ENCODE results near the gene CYSTM1. TPM values are rescaled to one million over a fixed set of nuclear protein-coding genes. Genes with fewer than 3 reads are reported as not detected.
A peak's percentile ranks its signal among the peaks of the same experiment; 100 is the strongest.
"Not testable (repeated sequence)": the region's sequence is repeated elsewhere in the genome, so short reads cannot be mapped to it uniquely, and the experiment has no call there.

Gene CYSTM1
- total and polyA plus RNA-seq, 8 donors: 28.4 to 90.4 (median 35.1) TPM

- intact Hi-C loops (cut with DNase I): no loop called here
- ATAC-seq: no peak
- Histone ChIP-seq H3K4me1 (peaks cover 0 to 35% of the 10 kb centered on the region in 2 donors), H3K27me3 (no peaks in the 10 kb centered on the region), H3K4me3 (no peak overlapping the region), H3K9me3 (no peaks in the 10 kb centered on the region), H3K27ac (peak overlapping the region in 1 of 2 donors; percentile 61), H3K36me3 (peaks cover 0 to 7% of the 10 kb centered on the region in 2 donors)
- DNase-seq: no peak
- no peak for TF ChIP-seq CTCF (IDR thresholded peaks at IDR 0.05)
These were observed 21.3 kb downstream of the CYSTM1 start for GRCh38 chr5:140196115-140196814.

- Histone ChIP-seq H3K27ac (peak overlapping the region in 1 of 2 donors; percentile 61), H3K9me3 (no peaks in the 10 kb centered on the region), H3K4me1 (peaks cover 0 to 40% of the 10 kb centered on the region in 2 donors), H3K4me3 (no peak overlapping the region), H3K27me3 (no peaks in the 10 kb centered on the region), H3K36me3 (peaks cover 0 to 7% of the 10 kb centered on the region in 2 donors)
- ATAC-seq (no peak), DNase-seq (no peak)
- intact Hi-C loops (cut with DNase I): no loop called here
- TF ChIP-seq CTCF (IDR thresholded peaks at IDR 0.05): no peak
These were observed 22.0 kb downstream of the CYSTM1 start for GRCh38 chr5:140197023-140197422.

- H3K36me3 ChIP-seq; H3K27me3 ChIP-seq; H3K27ac ChIP-seq; DNase-seq; intact Hi-C loops (cut with DNase I); H3K4me3 ChIP-seq; H3K9me3 ChIP-seq; ATAC-seq: not testable (repeated sequence)
- H3K4me1 ChIP-seq: peaks cover 0 to 47% of the 10 kb centered on the region in 2 donors
These were observed 23.9 kb downstream of the CYSTM1 start for GRCh38 chr5:140198915-140199314.

DNA sequence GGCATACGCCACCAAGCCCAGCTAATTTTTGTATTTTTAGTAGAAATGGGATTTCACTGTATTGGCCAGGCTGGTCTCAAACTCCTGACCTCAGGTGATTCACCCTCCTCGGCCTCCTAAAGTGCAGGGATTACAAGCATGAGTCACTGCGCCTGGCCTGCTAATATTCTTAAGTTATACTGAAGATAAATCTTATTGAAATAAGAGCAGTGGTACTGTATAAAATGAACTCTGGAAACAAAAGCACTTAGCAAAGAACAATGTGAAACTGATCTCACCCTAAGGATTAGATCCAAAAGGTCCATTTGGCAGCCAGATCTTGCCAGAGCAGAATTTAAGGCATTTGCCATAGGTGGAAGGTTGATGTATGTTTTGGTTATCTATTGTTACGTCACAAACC, 27.1 kb downstream of the CYSTM1 start:
- Histone ChIP-seq H3K27ac (no peak overlapping the region), H3K27me3 (no peaks in the 10 kb centered on the region), H3K36me3 (no peaks in the 10 kb centered on the region), H3K4me1 (peaks cover 0 to 58% of the 10 kb centered on the region in 2 donors), H3K9me3 (no peaks in the 10 kb centered on the region), H3K4me3 (no peak overlapping the region)
- TF ChIP-seq CTCF (IDR thresholded peaks at IDR 0.05): no peak
- ATAC-seq: no peak
- DNase-seq: no peak
- intact Hi-C loops (cut with DNase I): no loop called here

DNA sequence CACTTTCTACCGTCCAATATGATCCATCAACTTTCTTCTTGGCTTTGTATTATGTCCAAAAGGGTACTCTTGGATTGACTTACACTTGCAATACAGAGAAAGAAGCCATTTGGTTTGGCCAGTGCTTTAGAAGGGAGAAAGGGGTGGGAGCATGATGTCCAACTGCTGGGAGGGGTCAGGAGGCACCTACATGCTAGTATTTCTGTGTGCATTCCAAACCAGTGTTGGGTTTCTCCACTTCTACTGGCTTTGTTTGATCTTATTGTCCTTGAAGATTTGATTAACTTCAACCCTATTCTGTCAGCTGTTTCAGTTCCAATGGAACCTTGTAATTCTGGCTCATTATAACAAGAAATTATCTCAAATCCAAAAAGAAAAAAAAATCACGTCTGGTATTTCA, 27.6 kb downstream of the CYSTM1 start:
- no peaks in the 10 kb centered on the region for H3K36me3 ChIP-seq
- DNase-seq (no peak), ATAC-seq (no peak)
- intact Hi-C loops (cut with DNase I): no loop called here
- no peaks in the 10 kb centered on the region for H3K27me3 ChIP-seq
- H3K27ac ChIP-seq: no peak overlapping the region
- peaks cover 4 to 58% of the 10 kb centered on the region in 2 donors for H3K4me1 ChIP-seq
- no peak overlapping the region for H3K4me3 ChIP-seq
- TF ChIP-seq CTCF (IDR thresholded peaks at IDR 0.05): no peak
- no peaks in the 10 kb centered on the region for H3K9me3 ChIP-seq

DNA sequence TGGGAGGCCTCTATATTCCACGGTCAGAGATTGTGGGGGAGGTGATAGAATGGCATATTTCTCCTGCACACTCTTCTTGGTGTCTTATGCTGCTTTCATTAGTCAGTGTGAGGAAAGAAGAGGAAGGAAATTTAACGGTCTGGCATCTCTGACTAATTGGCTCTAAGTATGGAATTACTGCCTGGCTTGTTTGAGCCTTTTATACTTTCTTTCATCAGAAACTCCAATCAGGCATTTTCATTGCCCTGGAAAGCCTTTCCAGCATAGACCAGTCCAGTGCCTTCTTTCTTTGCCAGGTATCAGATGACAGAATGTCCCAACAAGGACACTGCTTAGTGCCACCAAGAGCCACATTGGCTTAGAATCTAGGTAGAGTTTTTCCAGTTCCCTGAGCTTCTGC, 30.2 kb downstream of the CYSTM1 start:
- peak; percentile 19 for ATAC-seq
- Histone ChIP-seq H3K36me3 (no peaks in the 10 kb centered on the region), H3K4me1 (peaks cover 4 to 53% of the 10 kb centered on the region in 2 donors), H3K27ac (no peak overlapping the region), H3K9me3 (no peaks in the 10 kb centered on the region), H3K27me3 (no peaks in the 10 kb centered on the region), H3K4me3 (no peak overlapping the region)
- DNase-seq: no peak
- no peak for TF ChIP-seq CTCF (IDR thresholded peaks at IDR 0.05)
- intact Hi-C loops (cut with DNase I): no loop called here

Data from left lung (tissue), 10 donors.